PFSK-1 (cell line): ENCODE measurements around the gene TBC1D8.

Source experiments
- FOXP2 ChIP-seq: optimal IDR thresholded peaks from 2 replicates; pipeline ENCODE3; 2011; ENCODE audit warnings: borderline replicate concordance, control low read depth, inconsistent platforms; ENCODE audit not compliant: insufficient read depth; ENCODE audit errors: extremely low read length, extremely low read depth
- POLR2AphosphoS5 ChIP-seq: IDR thresholded peaks from 2 replicates; pipeline ENCODE4 v1.6.1; 2012; ENCODE audit warnings: low read depth, mild to moderate bottlenecking, control low read depth, low read length, moderate library complexity
- SIN3A ChIP-seq: IDR thresholded peaks from 2 replicates; pipeline ENCODE4 v1.6.1; 2012; ENCODE audit warnings: mild to moderate bottlenecking, low read length, moderate library complexity, borderline replicate concordance; ENCODE audit not compliant: insufficient read depth
- TAF1 ChIP-seq: IDR thresholded peaks from 2 replicates; pipeline ENCODE4 v1.6.1; 2012; ENCODE audit warnings: low read length, control low read depth, borderline replicate concordance; ENCODE audit not compliant: insufficient read depth

DNA sequence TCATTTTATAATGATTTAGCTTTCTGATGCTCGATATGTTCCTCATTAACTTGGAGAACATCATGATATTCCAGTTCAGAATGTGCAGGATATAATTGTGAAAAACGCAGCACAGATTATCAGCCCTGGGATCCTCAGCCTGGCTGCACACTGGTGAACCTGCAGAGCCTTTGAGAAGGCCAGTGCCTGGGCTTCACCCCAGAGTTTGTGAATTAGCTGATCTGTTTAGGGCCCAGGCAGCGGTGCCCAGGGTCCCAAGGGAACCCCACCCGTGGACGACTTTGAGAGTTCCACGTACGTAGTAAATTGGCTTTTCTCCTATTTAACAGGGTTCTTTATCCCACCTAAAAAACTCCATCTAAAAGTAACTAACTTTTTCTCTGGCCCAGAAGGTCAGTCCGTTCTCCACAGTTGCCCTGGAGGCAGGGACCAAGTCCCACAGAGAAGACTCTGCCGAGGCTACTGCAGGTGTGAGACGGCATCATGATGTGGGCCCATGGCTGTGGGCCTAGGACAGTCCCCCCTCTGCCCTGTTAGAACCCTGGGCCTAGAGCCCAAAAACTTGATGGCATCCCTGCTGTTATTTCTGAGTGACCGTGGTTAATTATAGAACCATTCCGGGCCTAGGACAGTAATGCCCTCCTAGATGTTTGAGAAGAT is 188.7 kb downstream of the TBC1D8 start:
- TF ChIP-seq TAF1 (no peak), POLR2AphosphoS5 (no peak), SIN3A (no peak), FOXP2 (no peak)
